ENCODE data around the gene TRMT61A. TPM values are rescaled to one million over a fixed set of nuclear protein-coding genes. Genes with fewer than 3 reads are reported as not detected.

TRMT61A gene
- total and polyA plus RNA-seq, 2 of the 13 experiments (the other 11 are each of a cell fraction or from before 2014, with no cell fraction given), result 6.5 to 13.6 TPM

- WGBS (ENCODE audit: low lambda C conversion rate), result 98% methylated on average over 2 of the region's 2 CpGs
- no peak overlapping the region for H3K9ac ChIP-seq (ENCODE audit: insufficient read depth, low read depth, low read length)
- no peaks in the 10 kb centered on the region for H3K9me3 ChIP-seq (ENCODE audit: low read length)
- H3K4me2 ChIP-seq (ENCODE audit: low read depth, low read length), result no peak overlapping the region
- no peak for DNase-seq (ENCODE audit: low spot score)
- no peak for ATAC-seq
- no peak for TF ChIP-seq MATR3 (CRISPR knock-in tag; IDR thresholded peaks at IDR 0.05)
- no peak for TF ChIP-seq HES4 (CRISPR knock-in tag; IDR thresholded peaks at IDR 0.05; ENCODE audit: borderline replicate concordance)
- no peak for TF ChIP-seq SKI (IDR thresholded peaks at IDR 0.05; ENCODE audit: partially characterized antibody)
- TF ChIP-seq ZNF496 (CRISPR knock-in tag; IDR thresholded peaks at IDR 0.05; ENCODE audit: insufficient replicate concordance), result no peak
- no TSS peak for BruUV-seq (replicated peaks)
- no peaks in the 10 kb centered on the region for H3K4me1 ChIP-seq (ENCODE audit: insufficient read depth, low read length)
- no peak overlapping the region for H3K27ac ChIP-seq (ENCODE audit: extremely low read length, insufficient read depth, low read length)
- no peaks in the 10 kb centered on the region for H3K79me2 ChIP-seq (ENCODE audit: insufficient read depth, low read length)
- H2AFZ ChIP-seq (ENCODE audit: low read length), result no peak overlapping the region
- in situ Hi-C loops (cut with HindIII; ENCODE audit: extremely low pct_ligation_motif_present, low pct_unique_long_range_greater_than_20kb) (no loop called here), intact Hi-C loops (cut with micrococcal nuclease; ENCODE audit: unreplicated experiment) (no loop called here)
- no peaks in the 10 kb centered on the region for H4K20me1 ChIP-seq (ENCODE audit: insufficient read depth, low read length)
- no peak for FAIRE-seq
- ChIA-PET CTCF (ENCODE audit: low intra/inter-chr PET ratio, low total read pairs) (no interaction called here), POLR2A (no interaction called here)
- H3K4me3 ChIP-seq (replicated peaks in 1 of 3; ENCODE audit: insufficient read depth in 1 of 3, low read depth in 2 of 3, low read length in 3 of 3), result no peak overlapping the region
- H3K36me3 ChIP-seq (replicated peaks in 1 of 2; ENCODE audit: control insufficient read depth in 1 of 2, insufficient read depth in 2 of 2, low read length in 2 of 2), result peaks cover 3 to 37% of the 10 kb centered on the region in 2 experiments
- no peaks in the 10 kb centered on the region for H3K27me3 ChIP-seq (ENCODE audit: control insufficient read depth in 1 of 2, insufficient read depth in 2 of 2, low read length in 2 of 2)
Observed at GRCh38 chr14:103489621-103490020, 39.4 kb upstream of the TRMT61A start.

DNA sequence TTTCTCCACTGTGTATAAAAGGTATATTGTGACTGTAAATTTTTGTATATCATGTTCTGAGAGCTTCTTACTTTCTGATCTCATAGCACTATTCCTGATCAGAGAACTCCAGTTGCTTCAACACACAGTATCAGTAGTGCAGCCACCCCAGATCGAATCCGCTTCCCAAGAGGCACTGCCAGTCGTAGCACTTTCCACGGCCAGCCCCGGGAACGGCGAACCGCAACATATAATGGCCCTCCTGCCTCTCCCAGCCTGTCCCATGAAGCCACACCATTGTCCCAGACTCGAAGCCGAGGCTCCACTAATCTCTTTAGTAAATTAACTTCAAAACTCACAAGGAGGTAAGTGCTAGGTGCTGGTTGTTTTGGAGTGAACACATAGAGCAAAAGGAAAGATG lies 37.3 kb upstream of the TRMT61A start:
- Histone ChIP-seq H3K27ac (ENCODE audit: extremely low read length, insufficient read depth, low read length) (no peak overlapping the region), H3K9me3 (ENCODE audit: low read length) (no peaks in the 10 kb centered on the region), H3K27me3 (ENCODE audit: control insufficient read depth in 1 of 2, insufficient read depth in 2 of 2, low read length in 2 of 2) (no peaks in the 10 kb centered on the region), H2AFZ (ENCODE audit: low read length) (no peak overlapping the region), H3K4me3 (replicated peaks in 1 of 3; ENCODE audit: insufficient read depth in 1 of 3, low read depth in 2 of 3, low read length in 3 of 3) (no peak overlapping the region), H3K9ac (ENCODE audit: insufficient read depth, low read depth, low read length) (no peak overlapping the region), H3K4me1 (ENCODE audit: insufficient read depth, low read length) (no peaks in the 10 kb centered on the region), H3K79me2 (ENCODE audit: insufficient read depth, low read length) (no peaks in the 10 kb centered on the region), H4K20me1 (ENCODE audit: insufficient read depth, low read length) (no peaks in the 10 kb centered on the region), H3K4me2 (ENCODE audit: low read depth, low read length) (no peak overlapping the region), H3K36me3 (replicated peaks in 1 of 2; ENCODE audit: control insufficient read depth in 1 of 2, insufficient read depth in 2 of 2, low read length in 2 of 2) (peaks cover 6 to 52% of the 10 kb centered on the region in 2 experiments)
- no peak for ATAC-seq
- CTCF ChIA-PET (ENCODE audit: low intra/inter-chr PET ratio, low total read pairs), result no interaction called here
- intact Hi-C loops (cut with micrococcal nuclease; ENCODE audit: unreplicated experiment) (no loop called here), in situ Hi-C loops (cut with HindIII; ENCODE audit: extremely low pct_ligation_motif_present, low pct_unique_long_range_greater_than_20kb) (no loop called here)
- POLR2A ChIA-PET, result no interaction called here
- FAIRE-seq, result no peak
- BruUV-seq (replicated peaks), result no TSS peak
- 98% methylated on average over 10 of the region's 10 CpGs for WGBS (ENCODE audit: low lambda C conversion rate)
- no peak for DNase-seq (ENCODE audit: low spot score)
- no peak for TF ChIP-seq HNF4A (CRISPR knock-in tag; IDR thresholded peaks at IDR 0.05)
- TF ChIP-seq ZNF724P (CRISPR knock-in tag; IDR thresholded peaks at IDR 0.05; ENCODE audit: borderline replicate concordance), result no peak
- TF ChIP-seq FOXM1 (CRISPR knock-in tag; IDR thresholded peaks at IDR 0.05), result no peak
- no peak for TF ChIP-seq FOSL2 (CRISPR knock-in tag; IDR thresholded peaks at IDR 0.05)
- no peak for TF ChIP-seq KDM5B (CRISPR knock-in tag; IDR thresholded peaks at IDR 0.05; ENCODE audit: borderline replicate concordance)
- TF ChIP-seq ZBTB8A (CRISPR knock-in tag; IDR thresholded peaks at IDR 0.05; ENCODE audit: borderline replicate concordance, low read depth), result no peak
- no peak for TF ChIP-seq NFRKB (IDR thresholded peaks at IDR 0.05)
- TF ChIP-seq, protein P1, sequence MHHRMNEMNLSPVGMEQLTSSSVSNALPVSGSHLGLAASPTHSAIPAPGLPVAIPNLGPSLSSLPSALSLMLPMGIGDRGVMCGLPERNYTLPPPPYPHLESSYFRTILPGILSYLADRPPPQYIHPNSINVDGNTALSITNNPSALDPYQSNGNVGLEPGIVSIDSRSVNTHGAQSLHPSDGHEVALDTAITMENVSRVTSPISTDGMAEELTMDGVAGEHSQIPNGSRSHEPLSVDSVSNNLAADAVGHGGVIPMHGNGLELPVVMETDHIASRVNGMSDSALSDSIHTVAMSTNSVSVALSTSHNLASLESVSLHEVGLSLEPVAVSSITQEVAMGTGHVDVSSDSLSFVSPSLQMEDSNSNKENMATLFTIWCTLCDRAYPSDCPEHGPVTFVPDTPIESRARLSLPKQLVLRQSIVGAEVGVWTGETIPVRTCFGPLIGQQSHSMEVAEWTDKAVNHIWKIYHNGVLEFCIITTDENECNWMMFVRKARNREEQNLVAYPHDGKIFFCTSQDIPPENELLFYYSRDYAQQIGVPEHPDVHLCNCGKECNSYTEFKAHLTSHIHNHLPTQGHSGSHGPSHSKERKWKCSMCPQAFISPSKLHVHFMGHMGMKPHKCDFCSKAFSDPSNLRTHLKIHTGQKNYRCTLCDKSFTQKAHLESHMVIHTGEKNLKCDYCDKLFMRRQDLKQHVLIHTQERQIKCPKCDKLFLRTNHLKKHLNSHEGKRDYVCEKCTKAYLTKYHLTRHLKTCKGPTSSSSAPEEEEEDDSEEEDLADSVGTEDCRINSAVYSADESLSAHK (CRISPR knock-in tag; IDR thresholded peaks at IDR 0.05; ENCODE audit: borderline replicate concordance), result no peak
- TF ChIP-seq ZNF550 (CRISPR knock-in tag; IDR thresholded peaks at IDR 0.05; ENCODE audit: borderline replicate concordance), result no peak
- no peak for TF ChIP-seq NRL (CRISPR knock-in tag; IDR thresholded peaks at IDR 0.05; ENCODE audit: borderline replicate concordance)
- no peak for TF ChIP-seq ZNF30 (CRISPR knock-in tag; IDR thresholded peaks at IDR 0.05)
- TF ChIP-seq ZNF674 (CRISPR knock-in tag; IDR thresholded peaks at IDR 0.05; ENCODE audit: low read depth), result no peak
- TF ChIP-seq HES4 (CRISPR knock-in tag; IDR thresholded peaks at IDR 0.05; ENCODE audit: borderline replicate concordance), result no peak
- no peak for TF ChIP-seq BORCS8-MEF2B (CRISPR knock-in tag; IDR thresholded peaks at IDR 0.05)
- no peak for TF ChIP-seq SALL1 (CRISPR knock-in tag; IDR thresholded peaks at IDR 0.05)
